ENCODE data around the gene MSANTD2. TPM values are rescaled to one million over a fixed set of nuclear protein-coding genes. Genes with fewer than 3 reads are reported as not detected.

The MSANTD2 gene
- total RNA-seq, 6 experiments from 2014 or later = 2.6 to 4.7 (median 3.6) TPM

GRCh38 chr11:124727474-124727873, 72.7 kb downstream of the MSANTD2 start:
- TF ChIP-seq CTCF (IDR thresholded peaks at IDR 0.05) (no peak), POLR2A (IDR thresholded peaks at IDR 0.05) (no peak)
- no peak for ATAC-seq

GRCh38 chr11:124725719-124726105, 74.5 kb downstream of the MSANTD2 start:
- Histone ChIP-seq H3K36me3 (no peaks in the 10 kb centered on the region), H3K27ac (no peak overlapping the region), H3K27me3 (no peaks in the 10 kb centered on the region), H3K4me3 (no peak overlapping the region), H3K4me1 (no peaks in the 10 kb centered on the region), H3K9me3 (no peaks in the 10 kb centered on the region)
- DNase-seq = no peak
- TF ChIP-seq POLR2A (IDR thresholded peaks at IDR 0.05) (no peak), CTCF (IDR thresholded peaks at IDR 0.05) (no peak)
- WGBS (ENCODE audit: insufficient coverage, low coverage, low lambda C conversion rate, missing lambda C conversion rate) = 29% methylated on average over 6 of the region's 6 CpGs
- intact Hi-C loops (cut with DNase I) = no loop called here
- peak in 1 of 4 donors; percentile 42 for ATAC-seq

More at GRCh38 chr11:124727474-124727873, 72.7 kb downstream of the MSANTD2 start:
- no peaks in the 10 kb centered on the region for H3K4me1 ChIP-seq
- H3K36me3 ChIP-seq = no peaks in the 10 kb centered on the region
- H3K27ac ChIP-seq = no peak overlapping the region
- H3K4me3 ChIP-seq = no peak overlapping the region
- WGBS (ENCODE audit: insufficient coverage, low coverage, low lambda C conversion rate, missing lambda C conversion rate) = 100% methylated on average over 2 of the region's 4 CpGs
- DNase-seq = no peak
- H3K27me3 ChIP-seq = no peaks in the 10 kb centered on the region
- intact Hi-C loops (cut with DNase I) = no loop called here
- no peaks in the 10 kb centered on the region for H3K9me3 ChIP-seq

DNA sequence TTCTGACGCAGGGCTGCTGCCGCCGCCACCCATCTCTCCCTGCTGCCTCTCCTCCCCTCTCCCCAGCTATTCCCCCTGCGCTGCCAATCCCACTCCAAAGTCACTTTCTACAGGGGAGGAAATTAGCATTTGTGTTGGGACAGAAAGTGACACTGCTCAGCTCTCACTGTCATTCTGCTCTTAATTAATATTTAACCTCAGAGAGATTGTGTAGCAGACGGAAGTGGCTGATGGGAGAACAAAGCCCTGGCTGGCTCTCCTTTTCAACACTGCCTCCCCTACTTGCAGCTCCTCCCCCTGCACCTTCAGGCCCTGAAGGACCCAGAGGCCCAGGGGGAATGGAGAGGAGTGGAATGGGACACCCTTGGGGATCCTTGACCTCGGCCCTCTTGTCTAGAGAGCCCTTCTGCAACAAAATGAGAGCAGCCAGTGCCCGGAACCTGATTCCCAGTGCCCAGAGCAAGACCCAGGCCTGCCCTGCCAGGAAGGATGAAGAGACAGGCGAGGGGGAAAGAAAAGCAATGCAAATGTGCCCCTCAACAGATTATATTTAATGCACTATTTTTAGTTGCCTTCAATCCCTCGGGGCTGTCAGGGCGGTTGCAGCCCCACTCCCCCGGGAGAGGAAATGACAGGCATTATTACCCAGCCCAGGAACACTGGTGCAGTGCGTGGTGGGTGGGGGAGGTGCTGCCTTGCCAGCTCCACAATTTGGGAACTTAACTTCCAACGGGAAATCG, 75.1 kb downstream of the MSANTD2 start:
- H3K4me3 ChIP-seq = no peak overlapping the region
- intact Hi-C loops (cut with DNase I) = no loop called here
- no peaks in the 10 kb centered on the region for H3K9me3 ChIP-seq
- no peak overlapping the region for H3K27ac ChIP-seq
- DNase-seq (no peak), ATAC-seq (peak; percentile 66 to 91 (median 76))
- no peak for TF ChIP-seq POLR2A (IDR thresholded peaks at IDR 0.05)
- TF ChIP-seq CTCF (IDR thresholded peaks at IDR 0.05) = no peak
- WGBS (ENCODE audit: insufficient coverage, low coverage, low lambda C conversion rate, missing lambda C conversion rate) = 35% methylated on average over 9 of the region's 14 CpGs
- no peaks in the 10 kb centered on the region for H3K36me3 ChIP-seq
- H3K27me3 ChIP-seq = no peaks in the 10 kb centered on the region
- no peaks in the 10 kb centered on the region for H3K4me1 ChIP-seq

- TF ChIP-seq POLR2A (IDR thresholded peaks at IDR 0.05) (no peak), CTCF (IDR thresholded peaks at IDR 0.05) (no peak)
- Histone ChIP-seq H3K27ac (no peak overlapping the region), H3K9me3 (no peaks in the 10 kb centered on the region), H3K36me3 (no peaks in the 10 kb centered on the region), H3K27me3 (peaks cover 0 to 6% of the 10 kb centered on the region in 2 donors), H3K4me1 (peaks cover 0 to 12% (median 0%) of the 10 kb centered on the region in 4 donors), H3K4me3 (no peak overlapping the region)
- DNase-seq (no peak), ATAC-seq (no peak)
- intact Hi-C loops (cut with DNase I) = no loop called here
- WGBS (ENCODE audit: insufficient coverage, low coverage, low lambda C conversion rate, missing lambda C conversion rate) = 29% methylated on average over 6 of the region's 6 CpGs
Measured at GRCh38 chr11:124722176-124722575, 78.0 kb downstream of the MSANTD2 start.

Data from right lobe of liver (tissue), 6 donors.